KMS-11 (cell line): ENCODE measurements around the gene OSBPL9.

Source experiments
- H2AFZ ChIP-seq: fragments of 200-600 bp; sonication (generic); 2 replicates; pipeline ENCODE4 v1.6.1; 2016; ENCODE audit warnings: antibody characterized with exemption, mixed run types, low read depth
- H3K27ac ChIP-seq: fragments of 200-600 bp; sonication (generic); 2 replicates; pipeline ENCODE4 v1.6.1; 2016; ENCODE audit warnings: mild to moderate bottlenecking, mixed run types
- H3K27me3 ChIP-seq: fragments of 200-600 bp; sonication (generic); 2 replicates; pipeline ENCODE4 v1.6.1; 2017; ENCODE audit warnings: mild to moderate bottlenecking, low read depth, mixed run types, moderate library complexity; ENCODE audit not compliant: insufficient read depth
- H3K36me3 ChIP-seq: fragments of 200-600 bp; sonication (generic); 2 replicates; pipeline ENCODE4 v1.6.1; 2017; ENCODE audit warnings: mild to moderate bottlenecking, mixed run types; ENCODE audit not compliant: insufficient read depth
- H3K4me1 ChIP-seq: fragments of 200-600 bp; sonication (generic); 2 replicates; pipeline ENCODE4 v1.6.1; 2016; ENCODE audit warnings: mild to moderate bottlenecking, low read depth, mixed run types; ENCODE audit not compliant: poor library complexity, severe bottlenecking
- H3K4me2 ChIP-seq: fragments of 200-600 bp; sonication (generic); 2 replicates; pipeline ENCODE4 v1.7.0; 2016; ENCODE audit warnings: mild to moderate bottlenecking, mixed run types
- H3K4me3 ChIP-seq: fragments of 200-600 bp; sonication (generic); IDR thresholded peaks from 2 replicates; pipeline ENCODE4 v1.6.1; 2017; ENCODE audit warnings: low read depth, low read length, mixed read lengths; ENCODE audit not compliant: insufficient read depth
- H3K79me2 ChIP-seq: fragments of 200-600 bp; sonication (generic); 2 replicates; pipeline ENCODE4 v1.6.1; 2016; ENCODE audit warnings: low read depth, mixed run types; ENCODE audit not compliant: insufficient read depth
- H3K9ac ChIP-seq: fragments of 200-600 bp; sonication (generic); 2 replicates; pipeline ENCODE4 v1.6.1; 2016; ENCODE audit warnings: mild to moderate bottlenecking, mixed run types
- H4K20me1 ChIP-seq: fragments of 200-600 bp; sonication (generic); 2 replicates; pipeline ENCODE4 v1.6.1; 2016; ENCODE audit warnings: mild to moderate bottlenecking, mixed run types; ENCODE audit not compliant: insufficient read depth
- TF ChIP-seq, protein P1 (sequence below): fragments of 200-600 bp; sonication (generic); conservative IDR thresholded peaks from 2 replicates; pipeline ENCODE4 v1.6.1; 2017; ENCODE audit warnings: low read depth, mild to moderate bottlenecking, antibody characterized with exemption, low read length, moderate library complexity, mixed read lengths

Gene OSBPL9

DNA sequence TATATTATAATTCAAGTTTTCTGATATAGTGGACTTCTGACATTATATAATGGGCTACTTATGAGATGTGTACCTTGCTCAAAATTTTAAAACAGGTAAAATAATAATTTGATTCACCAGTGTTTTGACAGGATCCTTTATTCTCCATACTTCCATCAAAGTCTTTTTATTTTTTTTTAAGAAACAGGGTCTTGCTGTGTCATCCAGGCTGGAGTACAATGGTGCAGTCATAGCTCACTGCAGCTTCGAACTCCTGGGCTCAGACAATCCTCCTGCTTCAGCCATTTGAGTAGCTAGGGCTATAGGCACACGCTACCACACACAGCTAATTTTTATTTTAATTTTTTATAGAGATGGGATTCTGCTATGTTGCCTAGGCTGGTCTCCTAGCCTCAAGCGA lies 132.3 kb downstream of the OSBPL9 start:
- Histone ChIP-seq H2AFZ (no peak overlapping the region), H3K9ac (no peak overlapping the region), H3K27ac (no peak overlapping the region), H3K4me2 (no peak overlapping the region), H3K4me3 (no peak overlapping the region), H4K20me1 (no peaks in the 10 kb centered on the region), H3K36me3 (no peaks in the 10 kb centered on the region), H3K79me2 (no peaks in the 10 kb centered on the region), H3K4me1 (peaks cover 6% of the 10 kb centered on the region), H3K27me3 (no peaks in the 10 kb centered on the region)
- TF ChIP-seq, protein P1, sequence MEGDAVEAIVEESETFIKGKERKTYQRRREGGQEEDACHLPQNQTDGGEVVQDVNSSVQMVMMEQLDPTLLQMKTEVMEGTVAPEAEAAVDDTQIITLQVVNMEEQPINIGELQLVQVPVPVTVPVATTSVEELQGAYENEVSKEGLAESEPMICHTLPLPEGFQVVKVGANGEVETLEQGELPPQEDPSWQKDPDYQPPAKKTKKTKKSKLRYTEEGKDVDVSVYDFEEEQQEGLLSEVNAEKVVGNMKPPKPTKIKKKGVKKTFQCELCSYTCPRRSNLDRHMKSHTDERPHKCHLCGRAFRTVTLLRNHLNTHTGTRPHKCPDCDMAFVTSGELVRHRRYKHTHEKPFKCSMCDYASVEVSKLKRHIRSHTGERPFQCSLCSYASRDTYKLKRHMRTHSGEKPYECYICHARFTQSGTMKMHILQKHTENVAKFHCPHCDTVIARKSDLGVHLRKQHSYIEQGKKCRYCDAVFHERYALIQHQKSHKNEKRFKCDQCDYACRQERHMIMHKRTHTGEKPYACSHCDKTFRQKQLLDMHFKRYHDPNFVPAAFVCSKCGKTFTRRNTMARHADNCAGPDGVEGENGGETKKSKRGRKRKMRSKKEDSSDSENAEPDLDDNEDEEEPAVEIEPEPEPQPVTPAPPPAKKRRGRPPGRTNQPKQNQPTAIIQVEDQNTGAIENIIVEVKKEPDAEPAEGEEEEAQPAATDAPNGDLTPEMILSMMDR: no peak

DNA sequence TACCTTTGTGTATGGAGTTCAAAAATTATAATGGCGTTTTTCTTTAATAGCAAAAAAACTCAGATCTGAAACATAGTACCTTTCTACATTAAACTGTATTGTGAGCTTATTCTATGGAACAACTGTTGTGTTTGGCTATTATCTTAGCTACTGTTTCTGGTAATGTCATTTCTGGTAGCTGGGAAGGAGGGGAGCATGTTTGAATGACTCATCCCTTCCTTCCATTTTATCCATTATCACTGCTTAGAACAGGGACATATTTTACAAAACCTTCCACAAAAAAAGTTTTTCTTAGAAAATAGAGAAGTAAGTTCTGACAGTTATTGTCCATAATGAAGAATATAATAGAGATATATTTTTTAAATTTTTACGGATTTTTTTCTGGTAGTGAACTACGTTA lies 133.3 kb downstream of the OSBPL9 start:
- Histone ChIP-seq H3K27ac (no peak overlapping the region), H3K4me1 (peaks cover 9% of the 10 kb centered on the region), H3K36me3 (no peaks in the 10 kb centered on the region), H3K4me3 (no peak overlapping the region), H2AFZ (no peak overlapping the region), H3K9ac (no peak overlapping the region), H4K20me1 (no peaks in the 10 kb centered on the region), H3K4me2 (no peak overlapping the region), H3K27me3 (no peaks in the 10 kb centered on the region), H3K79me2 (no peaks in the 10 kb centered on the region)
- TF ChIP-seq, protein P1: no peak

DNA sequence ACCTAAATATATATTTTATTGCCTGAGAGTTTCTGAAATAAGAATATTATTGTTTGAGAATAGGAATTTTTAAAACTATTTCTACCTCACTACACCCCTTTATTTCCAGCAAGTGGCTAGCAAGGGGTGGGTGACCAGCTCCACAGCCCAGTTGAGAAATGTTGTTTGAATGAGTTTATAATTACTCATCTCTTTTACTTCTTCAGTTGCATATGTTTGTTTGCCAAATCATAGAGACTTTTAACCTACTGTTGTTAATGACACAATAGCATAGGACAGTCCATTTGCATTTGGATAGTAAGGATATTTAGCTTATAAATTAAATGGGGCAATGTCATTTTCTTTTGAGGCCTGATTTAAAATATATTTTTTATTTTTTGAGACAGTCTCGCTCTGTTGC lies 133.8 kb downstream of the OSBPL9 start:
- Histone ChIP-seq H3K4me2 (no peak overlapping the region), H2AFZ (no peak overlapping the region), H3K4me3 (no peak overlapping the region), H3K79me2 (no peaks in the 10 kb centered on the region), H4K20me1 (no peaks in the 10 kb centered on the region), H3K27me3 (no peaks in the 10 kb centered on the region), H3K4me1 (peaks cover 9% of the 10 kb centered on the region), H3K36me3 (no peaks in the 10 kb centered on the region), H3K9ac (no peak overlapping the region), H3K27ac (no peak overlapping the region)
- TF ChIP-seq, protein P1: no peak

DNA sequence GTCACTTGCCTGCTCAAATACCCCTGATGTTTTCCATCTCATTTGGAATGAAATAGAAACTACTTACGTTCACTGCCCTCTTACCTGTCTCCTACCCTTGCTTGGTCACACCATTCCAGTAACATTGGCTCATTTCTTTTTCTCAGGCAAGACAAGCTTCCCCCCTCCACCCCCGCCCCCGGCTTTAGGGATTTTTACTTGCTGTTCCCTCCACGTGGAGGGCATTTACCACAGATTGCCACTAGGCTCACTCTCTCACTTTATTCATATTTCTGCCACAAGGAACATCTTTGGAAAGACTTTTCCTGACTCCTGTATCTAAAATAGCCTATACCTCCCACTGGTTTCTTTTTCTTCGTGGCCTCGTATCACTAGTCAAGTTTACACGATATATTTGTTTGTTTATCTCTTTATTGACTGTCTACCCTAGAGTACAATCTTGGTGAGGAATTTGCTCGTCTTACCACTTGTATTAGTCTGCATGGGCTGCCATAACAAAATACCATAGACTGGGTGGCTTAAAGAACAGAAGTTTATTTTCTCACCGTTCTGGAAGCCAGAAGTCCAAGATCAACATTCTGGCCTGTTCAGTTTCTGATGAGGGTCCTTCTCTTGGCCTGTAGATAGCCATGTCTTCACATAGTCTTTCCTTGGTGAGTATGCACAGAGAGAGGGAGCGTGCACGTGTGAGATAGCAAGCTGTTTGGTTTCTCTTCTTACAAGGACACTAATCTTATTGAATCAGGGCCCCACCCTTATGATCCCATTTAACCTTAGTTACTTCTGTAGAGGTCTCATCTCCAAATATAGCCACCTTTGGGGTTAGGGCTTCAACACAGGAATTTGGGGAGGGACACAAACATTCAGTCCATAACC lies 135.4 kb downstream of the OSBPL9 start:
- Histone ChIP-seq H3K27ac (no peak overlapping the region), H3K9ac (no peak overlapping the region), H3K36me3 (no peaks in the 10 kb centered on the region)

More for the DNA sequence above, 135.4 kb downstream of the OSBPL9 start:
- Histone ChIP-seq H3K4me2 (no peak overlapping the region), H2AFZ (no peak overlapping the region), H3K79me2 (no peaks in the 10 kb centered on the region), H3K4me1 (peaks cover 9% of the 10 kb centered on the region), H4K20me1 (no peaks in the 10 kb centered on the region), H3K27me3 (no peaks in the 10 kb centered on the region), H3K4me3 (no peak overlapping the region)
- TF ChIP-seq, protein P1: no peak
